Measurements from ENCODE around the gene PHTF2.

Gene PHTF2

GRCh38 chr7:78002715-78003114, 204.1 kb downstream of the PHTF2 start:
- DNase-seq (ENCODE audit: extremely low read depth, insufficient read length): no peak
- H3K36me3 ChIP-seq (ENCODE audit: control insufficient read depth, insufficient read depth, low read length): no peaks in the 10 kb centered on the region
- no peaks in the 10 kb centered on the region; the same call in 1 of the 2 replicates for H3K27me3 ChIP-seq (replicated peaks; ENCODE audit: control insufficient read depth, insufficient read depth, low read length)
- TF ChIP-seq CTCF (IDR thresholded peaks at IDR 0.05; ENCODE audit: insufficient read depth, low read length, poor library complexity, severe bottlenecking): no peak
- no peak overlapping the region for H3K4me3 ChIP-seq (replicated peaks; ENCODE audit: low read depth, low read length)

- DNase-seq (ENCODE audit: extremely low read depth, insufficient read length): no peak
- no peaks in the 10 kb centered on the region for H3K36me3 ChIP-seq (ENCODE audit: control insufficient read depth, insufficient read depth, low read length)
- no peak for TF ChIP-seq CTCF (IDR thresholded peaks at IDR 0.05; ENCODE audit: insufficient read depth, low read length, poor library complexity, severe bottlenecking)
- H3K27me3 ChIP-seq (replicated peaks; ENCODE audit: control insufficient read depth, insufficient read depth, low read length): no peaks in the 10 kb centered on the region; the same call in 1 of the 2 replicates
- H3K4me3 ChIP-seq (replicated peaks; ENCODE audit: low read depth, low read length): no peak overlapping the region
Measured at GRCh38 chr7:78006063-78006755, 207.6 kb downstream of the PHTF2 start.
